Activated naive CD8-positive, alpha-beta T cell (primary cell): ENCODE data around the gene PMEL.

Source experiments
- H3K27ac Mint-ChIP-seq: one replicate; pipeline ENCODE4 v1.8.0; 2021; ENCODE audit warnings: mixed read lengths
- H3K27me3 Mint-ChIP-seq: one replicate; pipeline ENCODE4 v1.8.0; 2021; ENCODE audit warnings: mixed read lengths
- H3K36me3 Mint-ChIP-seq: one replicate; pipeline ENCODE4 v1.8.0; 2021; ENCODE audit warnings: mixed read lengths
- H3K4me1 Mint-ChIP-seq: one replicate; pipeline ENCODE4 v1.8.0; 2021; ENCODE audit warnings: low read depth, mixed read lengths
- H3K4me3 Mint-ChIP-seq: one replicate; pipeline ENCODE4 v1.8.0; 2021; ENCODE audit warnings: mild to moderate bottlenecking, mixed read lengths
- H3K9me3 Mint-ChIP-seq: one replicate; pipeline ENCODE4 v1.8.0; 2021; ENCODE audit warnings: low read depth, mixed read lengths

PMEL gene

DNA sequence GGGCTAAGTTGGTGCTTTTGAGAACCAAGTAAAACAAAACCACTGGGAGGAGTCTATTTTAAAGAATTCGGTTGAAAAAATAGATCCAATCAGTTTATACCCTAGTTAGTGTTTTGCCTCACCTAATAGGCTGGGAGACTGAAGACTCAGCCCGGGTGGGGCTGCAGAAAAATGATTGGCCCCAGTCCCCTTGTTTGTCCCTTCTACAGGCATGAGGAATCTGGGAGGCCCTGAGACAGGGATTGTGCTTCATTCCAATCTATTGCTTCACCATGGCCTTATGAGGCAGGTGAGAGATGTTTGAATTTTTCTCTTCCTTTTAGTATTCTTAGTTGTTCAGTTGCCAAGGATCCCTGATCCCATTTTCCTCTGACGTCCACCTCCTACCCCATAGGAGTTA lies 6.2 kb upstream of the PMEL start:
- Mint-ChIP-seq H3K27me3 (no peaks in the 10 kb centered on the region), H3K27ac (no peak overlapping the region), H3K4me1 (peaks cover 24% of the 10 kb centered on the region), H3K9me3 (no peaks in the 10 kb centered on the region), H3K36me3 (peaks cover 7% of the 10 kb centered on the region), H3K4me3 (no peak overlapping the region)

DNA sequence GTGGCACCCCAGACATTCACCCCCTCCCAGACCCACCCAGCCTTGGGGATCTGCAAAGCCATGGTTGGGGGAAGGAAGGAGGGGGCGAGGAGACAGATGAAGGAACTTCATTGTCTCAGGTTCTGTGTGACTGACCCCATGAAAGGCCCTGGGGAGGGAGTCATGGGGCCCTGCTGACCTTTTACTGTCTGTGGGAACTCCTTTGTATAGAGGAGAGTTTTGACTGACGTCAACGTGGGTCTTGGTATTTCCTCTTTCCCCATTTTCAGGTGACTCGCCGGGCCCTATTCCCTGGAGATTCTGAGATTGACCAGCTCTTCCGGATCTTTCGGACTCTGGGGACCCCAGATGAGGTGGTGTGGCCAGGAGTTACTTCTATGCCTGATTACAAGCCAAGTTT lies 4.9 kb upstream of the PMEL start:
- Mint-ChIP-seq H3K9me3 (no peaks in the 10 kb centered on the region), H3K36me3 (peaks cover 7% of the 10 kb centered on the region), H3K27ac (no peak overlapping the region), H3K27me3 (no peaks in the 10 kb centered on the region), H3K4me1 (peaks cover 25% of the 10 kb centered on the region), H3K4me3 (no peak overlapping the region)

DNA sequence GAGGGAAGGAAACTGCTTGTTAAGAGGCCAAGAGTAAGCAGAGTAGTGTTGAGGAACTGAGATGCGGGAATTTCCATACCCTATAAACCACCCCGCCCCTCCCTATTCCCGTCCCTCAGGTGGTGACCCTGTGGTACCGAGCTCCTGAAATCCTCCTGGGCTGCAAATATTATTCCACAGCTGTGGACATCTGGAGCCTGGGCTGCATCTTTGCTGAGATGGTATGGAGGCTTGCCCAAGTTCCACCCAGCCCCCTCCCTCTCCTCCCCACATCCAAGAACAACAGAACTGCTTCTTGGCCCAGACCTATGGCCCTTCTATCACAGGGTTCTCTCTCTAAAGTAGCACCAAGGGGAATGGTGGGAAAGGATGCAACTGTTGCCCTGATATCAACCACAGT lies 3.5 kb upstream of the PMEL start:
- no peak overlapping the region for H3K4me3 Mint-ChIP-seq
- no peaks in the 10 kb centered on the region for H3K9me3 Mint-ChIP-seq
- H3K27ac Mint-ChIP-seq: no peak overlapping the region
- peaks cover 7% of the 10 kb centered on the region for H3K36me3 Mint-ChIP-seq
- peaks cover 29% of the 10 kb centered on the region for H3K4me1 Mint-ChIP-seq
- H3K27me3 Mint-ChIP-seq: no peaks in the 10 kb centered on the region

DNA sequence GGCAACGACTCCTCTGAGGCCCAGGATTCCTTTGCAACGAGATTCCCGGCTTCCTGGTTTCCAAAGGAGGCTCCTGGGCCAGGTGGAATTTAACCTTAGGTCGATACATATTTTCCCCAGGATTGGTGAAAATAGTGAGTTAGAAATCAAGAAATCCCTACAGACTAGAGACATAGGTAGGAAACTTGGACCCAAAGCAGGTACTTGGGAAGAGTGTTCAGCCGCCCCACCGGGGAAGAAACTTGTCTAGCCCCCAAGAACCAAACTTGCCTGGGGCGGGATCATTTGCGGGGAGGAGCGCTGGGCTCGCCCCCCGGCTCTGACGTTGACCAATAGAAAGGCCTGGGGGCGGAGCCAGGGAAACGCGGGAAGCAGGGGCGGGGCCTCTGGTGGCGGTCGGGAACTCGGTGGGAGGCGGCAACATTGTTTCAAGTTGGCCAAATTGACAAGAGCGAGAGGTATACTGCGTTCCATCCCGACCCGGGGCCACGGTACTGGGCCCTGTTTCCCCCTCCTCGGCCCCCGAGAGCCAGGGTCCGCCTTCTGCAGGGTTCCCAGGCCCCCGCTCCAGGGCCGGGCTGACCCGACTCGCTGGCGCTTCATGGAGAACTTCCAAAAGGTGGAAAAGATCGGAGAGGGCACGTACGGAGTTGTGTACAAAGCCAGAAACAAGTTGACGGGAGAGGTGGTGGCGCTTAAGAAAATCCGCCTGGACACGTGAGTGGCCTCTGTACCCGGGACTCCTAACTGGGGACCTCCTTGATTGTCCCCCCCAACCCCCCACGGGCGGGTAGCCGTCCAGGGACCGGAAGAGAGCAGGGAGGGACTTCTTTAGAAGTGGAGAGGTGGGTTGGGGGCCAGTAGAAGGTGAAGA lies 803 bp upstream of the PMEL start, which contains the start of gene CDK2:
Gene CDK2, plus strand, starts transcription at position 423 of the 874 bp plus-strand sequence. Its CDS starts 179 bp downstream, at position 602.
- Mint-ChIP-seq H3K27ac (peak within 1 kb of the TSS; percentile 88), H3K9me3 (no peaks in the 10 kb centered on the region), H3K4me1 (peaks cover 29% of the 10 kb centered on the region), H3K27me3 (no peaks in the 10 kb centered on the region), H3K36me3 (peaks cover 7% of the 10 kb centered on the region), H3K4me3 (peak within 1 kb of the TSS; percentile 96)

DNA sequence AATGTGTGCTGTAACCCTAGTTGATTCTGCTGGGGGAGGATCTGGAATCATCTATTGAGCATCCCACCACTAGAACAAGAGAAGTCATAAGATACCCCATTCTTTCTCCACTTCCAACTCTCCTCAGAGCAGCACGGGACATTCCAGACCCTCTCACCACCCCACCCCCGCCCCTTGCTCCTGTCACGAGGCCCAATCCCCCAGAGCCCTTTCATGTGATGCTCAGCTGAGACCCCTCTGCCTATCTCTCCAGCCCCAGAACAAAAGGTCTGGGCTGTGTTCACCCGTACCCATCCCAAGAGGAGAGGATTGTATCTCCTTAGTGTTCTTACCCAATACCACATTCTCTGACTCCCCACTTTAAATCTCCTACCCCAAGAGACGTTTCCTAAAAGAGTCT lies 602 bp downstream of the PMEL start:
- Mint-ChIP-seq H3K36me3 (peaks cover 5% of the 10 kb centered on the region), H3K27me3 (no peaks in the 10 kb centered on the region), H3K9me3 (no peaks in the 10 kb centered on the region), H3K27ac (peak overlapping the region; percentile 41), H3K4me3 (no peak overlapping the region), H3K4me1 (peaks cover 29% of the 10 kb centered on the region)

DNA sequence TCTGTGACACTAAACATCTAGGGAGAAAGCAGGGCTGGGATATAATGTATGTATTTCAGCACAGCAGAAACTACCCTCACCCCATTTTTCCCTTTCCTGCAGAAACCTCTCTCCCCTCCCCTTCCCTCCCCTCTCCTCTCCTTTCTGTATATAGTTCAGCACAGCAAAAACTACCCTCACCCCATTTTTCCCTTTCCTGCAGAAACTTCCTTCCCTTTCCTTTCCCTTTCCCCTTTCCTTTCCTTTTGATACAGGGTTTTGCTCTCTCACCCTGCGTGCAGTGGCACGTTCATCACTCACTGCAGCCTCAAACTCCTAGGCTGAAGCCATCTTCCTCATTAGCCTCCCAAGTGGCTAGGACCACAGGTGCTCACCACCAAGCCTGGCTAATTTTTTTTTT lies 2.1 kb downstream of the PMEL start:
- Mint-ChIP-seq H3K4me3 (no peak overlapping the region), H3K36me3 (peaks cover 4% of the 10 kb centered on the region), H3K4me1 (peaks cover 29% of the 10 kb centered on the region), H3K27me3 (no peaks in the 10 kb centered on the region), H3K27ac (no peak overlapping the region), H3K9me3 (no peaks in the 10 kb centered on the region)

DNA sequence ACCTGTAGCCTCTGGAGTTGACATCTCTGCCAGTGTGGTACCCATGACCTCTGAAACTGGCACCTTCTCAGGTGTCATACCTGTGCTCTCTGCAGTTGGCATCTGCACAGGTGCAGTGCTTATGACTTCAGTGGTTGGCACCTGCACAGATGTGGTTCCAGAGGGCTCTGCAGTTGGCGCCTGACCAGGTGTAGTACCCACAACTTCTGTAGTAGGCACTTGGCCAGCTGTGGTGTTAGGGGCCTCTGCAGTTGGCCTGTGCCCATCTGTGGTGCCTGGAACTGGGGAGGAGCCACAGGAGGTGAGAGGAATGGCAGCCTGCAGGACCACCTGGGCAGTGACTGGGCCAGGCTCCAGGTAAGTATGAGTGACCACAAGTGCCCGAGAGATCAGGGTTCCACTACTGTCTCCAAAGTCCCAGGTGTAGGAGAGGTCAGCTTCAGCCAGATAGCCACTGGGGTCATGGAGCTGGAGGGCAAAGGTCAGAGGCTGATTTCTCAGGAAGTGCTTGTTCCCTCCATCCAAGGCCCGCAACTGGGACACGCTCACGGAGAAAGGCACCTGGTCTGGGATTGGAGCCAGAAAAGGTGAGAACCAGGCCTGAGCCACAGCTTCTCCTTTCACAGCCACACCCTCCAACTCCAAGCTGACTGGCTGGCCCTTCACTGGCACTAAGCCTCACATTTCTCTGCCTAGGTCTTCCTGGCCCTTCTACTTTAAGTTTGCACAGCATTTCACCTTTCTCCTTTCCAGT lies 8.6 kb downstream of the PMEL start:
- peaks cover 16% of the 10 kb centered on the region for H3K4me1 Mint-ChIP-seq
- no peak overlapping the region for H3K4me3 Mint-ChIP-seq
- no peaks in the 10 kb centered on the region for H3K36me3 Mint-ChIP-seq
- H3K27me3 Mint-ChIP-seq: no peaks in the 10 kb centered on the region
- H3K27ac Mint-ChIP-seq: peak overlapping the region; percentile 83
- no peaks in the 10 kb centered on the region for H3K9me3 Mint-ChIP-seq

DNA sequence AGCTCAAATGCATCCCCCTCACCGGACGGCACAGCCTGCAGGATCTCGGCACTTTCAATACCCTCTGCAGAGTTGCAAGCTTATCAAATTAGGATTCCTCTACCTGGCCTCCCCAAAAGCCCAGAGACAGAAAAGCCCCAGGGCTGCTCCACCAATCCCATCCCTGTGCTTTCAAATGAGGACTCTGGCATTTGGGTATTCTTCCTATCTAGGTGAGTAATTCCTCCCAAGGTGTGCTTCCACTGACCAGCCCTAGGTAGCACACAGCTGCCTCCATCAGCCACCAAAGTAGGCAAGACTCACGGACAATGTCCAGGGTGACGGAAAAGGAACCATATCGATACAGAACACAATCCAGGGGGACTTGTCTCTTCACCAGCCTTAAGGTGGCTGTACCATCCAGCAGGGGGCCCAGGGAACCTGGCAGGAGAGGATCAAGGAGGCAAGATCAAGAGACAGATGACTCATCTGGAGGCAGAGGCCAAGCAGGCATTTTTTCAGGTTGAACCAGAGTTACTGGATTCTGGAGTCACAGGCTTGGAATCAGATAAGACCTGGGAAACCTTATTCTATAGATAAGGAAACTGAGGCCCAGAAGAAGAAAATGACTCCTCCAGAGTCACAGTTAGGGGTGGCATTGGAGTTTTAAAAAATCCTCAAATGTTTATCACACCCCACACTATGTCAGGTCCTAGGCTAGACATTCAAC lies 9.9 kb downstream of the PMEL start:
- no peaks in the 10 kb centered on the region for H3K9me3 Mint-ChIP-seq
- H3K27ac Mint-ChIP-seq: peak overlapping the region; percentile 64

DNA sequence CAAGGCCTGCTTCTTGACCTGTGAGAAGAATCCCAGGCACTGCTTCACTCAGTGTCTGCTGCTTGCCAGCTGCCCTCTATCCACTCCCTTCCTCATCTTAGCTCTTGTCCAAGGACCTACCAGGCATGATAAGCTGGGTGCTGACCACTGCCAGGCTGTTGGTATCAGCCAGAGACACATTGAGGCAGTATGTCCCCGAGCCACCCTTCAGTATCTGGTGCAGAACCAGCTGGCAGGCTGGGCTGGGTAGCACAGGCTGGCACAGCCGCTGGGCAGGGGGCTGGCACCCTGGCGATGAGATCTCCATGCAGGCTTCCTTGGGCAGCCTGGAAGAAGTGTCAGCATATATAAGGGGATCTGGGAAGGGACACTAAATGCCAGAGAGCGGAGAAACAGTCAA lies 10.5 kb downstream of the PMEL start:
- no peaks in the 10 kb centered on the region for H3K27me3 Mint-ChIP-seq
- H3K36me3 Mint-ChIP-seq: no peaks in the 10 kb centered on the region
- no peak overlapping the region for H3K4me3 Mint-ChIP-seq
- peak overlapping the region; percentile 64 for H3K27ac Mint-ChIP-seq
- peaks cover 18% of the 10 kb centered on the region for H3K4me1 Mint-ChIP-seq
- no peaks in the 10 kb centered on the region for H3K9me3 Mint-ChIP-seq

More for the DNA sequence above, 9.9 kb downstream of the PMEL start:
- Mint-ChIP-seq H3K4me1 (peaks cover 18% of the 10 kb centered on the region), H3K36me3 (no peaks in the 10 kb centered on the region), H3K4me3 (no peak overlapping the region), H3K27me3 (no peaks in the 10 kb centered on the region)

DNA sequence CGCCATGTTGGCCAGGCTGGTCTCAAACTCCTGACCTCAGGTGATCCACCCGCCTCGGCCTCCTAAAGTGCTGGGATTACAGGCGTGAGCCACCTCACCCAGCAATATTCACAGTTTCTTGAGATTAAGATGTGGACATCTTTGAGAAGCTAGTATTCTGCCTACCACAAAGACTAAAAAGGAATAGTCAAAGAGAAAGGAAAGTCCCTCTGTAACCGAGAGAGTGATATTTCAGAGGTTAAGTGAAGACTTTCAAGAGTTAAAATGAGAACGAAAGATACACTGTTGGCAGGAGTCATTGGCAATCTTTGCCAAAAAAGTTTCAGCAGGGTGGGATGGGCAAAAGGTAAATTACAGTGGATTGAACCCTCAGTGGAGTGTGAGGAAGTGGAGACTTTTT lies 19.3 kb downstream of the PMEL start:
- Mint-ChIP-seq H3K36me3 (peaks cover 14% of the 10 kb centered on the region), H3K4me1 (peaks cover 49% of the 10 kb centered on the region)

DNA sequence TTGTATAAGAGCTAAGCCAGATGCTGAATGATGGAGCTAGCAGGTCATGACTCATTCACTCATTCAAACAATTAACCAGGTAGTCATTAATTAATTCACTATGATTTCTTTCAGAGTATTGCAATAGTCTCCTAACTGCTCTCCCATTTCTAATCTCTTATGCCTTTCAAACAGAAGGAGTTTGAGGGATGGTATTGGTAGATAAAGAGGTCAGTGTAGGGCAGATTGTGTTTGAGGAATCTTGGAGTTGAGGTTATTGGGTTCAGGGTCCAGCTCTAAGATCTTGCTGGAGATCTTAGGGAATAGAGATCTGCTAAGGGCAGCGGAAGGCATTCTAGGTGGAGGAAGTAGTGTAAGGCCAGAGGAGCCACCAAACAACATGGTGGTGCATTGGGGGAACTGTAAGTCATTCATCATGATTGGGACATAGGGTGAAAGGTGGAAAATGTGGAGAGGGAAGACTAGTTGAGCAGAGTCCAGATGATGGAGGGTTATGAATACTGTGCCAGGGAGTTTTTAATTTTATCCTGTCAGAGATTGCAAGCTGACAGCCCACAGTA lies 23.2 kb downstream of the PMEL start:
- no peak overlapping the region for H3K4me3 Mint-ChIP-seq

More for the DNA sequence above, 19.3 kb downstream of the PMEL start:
- Mint-ChIP-seq H3K4me3 (no peak overlapping the region), H3K27me3 (no peaks in the 10 kb centered on the region), H3K9me3 (no peaks in the 10 kb centered on the region), H3K27ac (peak overlapping the region; percentile 91)

DNA sequence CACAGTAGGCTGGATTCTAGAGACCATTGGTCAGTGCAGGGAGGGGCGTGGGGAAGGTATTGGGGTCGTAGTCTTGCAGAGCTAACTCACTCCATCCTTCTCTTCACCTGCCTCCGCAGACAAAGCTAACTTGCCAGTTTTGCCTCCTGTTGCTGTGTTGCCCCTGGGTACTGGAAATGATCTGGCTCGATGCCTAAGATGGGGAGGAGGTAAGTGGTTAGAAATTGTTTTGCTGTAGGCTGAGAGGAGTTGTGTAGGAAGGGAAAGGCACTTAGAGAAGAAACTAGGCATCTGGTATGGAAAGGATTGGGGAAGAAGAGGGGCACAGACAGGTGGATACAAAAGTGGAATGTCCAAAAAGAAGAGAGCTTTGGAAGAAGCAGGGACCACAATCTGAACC lies 23.8 kb downstream of the PMEL start:
- Mint-ChIP-seq H3K36me3 (peaks cover 14% of the 10 kb centered on the region), H3K4me3 (no peak overlapping the region), H3K9me3 (no peaks in the 10 kb centered on the region), H3K27ac (peak overlapping the region; percentile 84), H3K27me3 (no peaks in the 10 kb centered on the region), H3K4me1 (peaks cover 75% of the 10 kb centered on the region)

More for the DNA sequence above, 23.2 kb downstream of the PMEL start:
- Mint-ChIP-seq H3K27me3 (no peaks in the 10 kb centered on the region), H3K9me3 (no peaks in the 10 kb centered on the region), H3K36me3 (peaks cover 17% of the 10 kb centered on the region), H3K27ac (peak overlapping the region; percentile 84), H3K4me1 (peaks cover 74% of the 10 kb centered on the region)

DNA sequence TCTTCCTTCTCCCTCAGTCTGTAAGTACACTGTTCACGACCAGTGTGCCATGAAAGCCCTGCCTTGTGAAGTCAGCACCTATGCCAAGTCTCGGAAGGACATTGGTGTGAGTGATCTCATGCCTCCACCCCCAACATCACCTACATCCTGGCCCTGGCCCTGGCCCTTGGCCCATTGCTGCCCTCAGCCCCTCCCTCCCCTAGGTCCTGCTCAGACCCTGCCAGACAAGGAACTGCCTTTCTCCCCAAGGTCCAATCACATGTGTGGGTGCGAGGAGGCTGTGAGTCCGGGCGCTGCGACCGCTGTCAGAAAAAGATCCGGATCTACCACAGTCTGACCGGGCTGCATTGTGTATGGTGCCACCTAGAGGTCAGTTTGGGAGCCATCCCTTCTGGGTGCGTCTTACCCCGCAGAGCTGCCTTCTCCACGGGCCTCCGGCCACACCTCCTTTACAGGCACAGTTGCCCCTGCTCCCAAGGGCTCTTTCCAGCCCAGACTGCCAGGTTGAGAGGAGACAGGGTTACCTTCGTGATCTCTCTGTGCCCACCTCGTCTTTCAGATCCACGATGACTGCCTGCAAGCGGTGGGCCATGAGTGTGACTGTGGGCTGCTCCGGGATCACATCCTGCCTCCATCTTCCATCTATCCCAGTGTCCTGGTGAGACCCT lies 25.6 kb downstream of the PMEL start:
- H3K27me3 Mint-ChIP-seq: no peaks in the 10 kb centered on the region
- peak overlapping the region; percentile 60 for H3K4me3 Mint-ChIP-seq
- H3K27ac Mint-ChIP-seq: peak overlapping the region; percentile 89
- H3K9me3 Mint-ChIP-seq: no peaks in the 10 kb centered on the region
- peaks cover 13% of the 10 kb centered on the region for H3K36me3 Mint-ChIP-seq
- peaks cover 79% of the 10 kb centered on the region for H3K4me1 Mint-ChIP-seq

DNA sequence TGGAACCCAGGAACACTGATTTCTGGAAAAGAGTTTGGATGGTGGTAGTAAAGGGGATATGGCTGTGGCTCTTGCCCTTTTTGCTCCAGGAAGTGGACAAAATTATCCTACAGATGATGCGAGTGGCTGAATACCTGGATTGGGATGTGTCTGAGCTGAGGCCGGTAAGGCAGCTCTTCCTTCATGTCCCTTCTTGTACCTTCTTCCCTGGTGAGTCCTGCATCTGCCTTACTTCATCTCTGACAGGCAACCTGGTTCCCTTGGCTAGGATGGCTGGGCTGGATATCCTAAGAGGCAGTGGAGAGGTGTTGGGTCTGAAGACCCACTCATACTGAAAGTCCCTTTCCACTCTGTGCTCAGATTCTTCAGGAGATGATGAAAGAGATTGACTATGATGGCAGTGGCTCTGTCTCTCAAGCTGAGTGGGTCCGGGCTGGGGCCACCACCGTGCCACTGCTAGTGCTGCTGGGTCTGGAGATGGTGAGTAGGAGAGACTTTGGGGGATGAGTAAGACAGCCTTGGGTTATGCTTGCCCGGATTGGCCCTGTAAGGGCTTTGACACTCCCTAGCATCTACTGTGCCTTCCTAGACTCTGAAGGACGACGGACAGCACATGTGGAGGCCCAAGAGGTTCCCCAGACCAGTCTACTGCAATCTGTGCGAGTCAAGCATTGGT lies 26.9 kb downstream of the PMEL start:
- Mint-ChIP-seq H3K4me3 (peak overlapping the region; percentile 54), H3K27ac (peak overlapping the region; percentile 89), H3K4me1 (peaks cover 85% of the 10 kb centered on the region), H3K36me3 (peaks cover 13% of the 10 kb centered on the region), H3K27me3 (no peaks in the 10 kb centered on the region), H3K9me3 (no peaks in the 10 kb centered on the region)
